D721Med (cell line): ENCODE results near the gene POLQ.

Source experiments
- DNase-seq: peaks from one replicate; pipeline ENCODE4 v3.0.0; 2011; ENCODE audit warnings: low spot score; ENCODE audit not compliant: insufficient read length
- FAIRE-seq: peaks from 2 replicates; lab custom pipeline; 2011; peaks lifted over from hg19 to GRCh38; lab: Jason Lieb, UNC
- TF ChIP-seq, protein P1 (sequence below): IDR thresholded peaks from 2 replicates; pipeline ENCODE4 v1.5.1; 2012; ENCODE audit warnings: mild to moderate bottlenecking, control low read depth; ENCODE audit not compliant: insufficient read depth; ENCODE audit errors: missing control alignments

POLQ gene

DNA sequence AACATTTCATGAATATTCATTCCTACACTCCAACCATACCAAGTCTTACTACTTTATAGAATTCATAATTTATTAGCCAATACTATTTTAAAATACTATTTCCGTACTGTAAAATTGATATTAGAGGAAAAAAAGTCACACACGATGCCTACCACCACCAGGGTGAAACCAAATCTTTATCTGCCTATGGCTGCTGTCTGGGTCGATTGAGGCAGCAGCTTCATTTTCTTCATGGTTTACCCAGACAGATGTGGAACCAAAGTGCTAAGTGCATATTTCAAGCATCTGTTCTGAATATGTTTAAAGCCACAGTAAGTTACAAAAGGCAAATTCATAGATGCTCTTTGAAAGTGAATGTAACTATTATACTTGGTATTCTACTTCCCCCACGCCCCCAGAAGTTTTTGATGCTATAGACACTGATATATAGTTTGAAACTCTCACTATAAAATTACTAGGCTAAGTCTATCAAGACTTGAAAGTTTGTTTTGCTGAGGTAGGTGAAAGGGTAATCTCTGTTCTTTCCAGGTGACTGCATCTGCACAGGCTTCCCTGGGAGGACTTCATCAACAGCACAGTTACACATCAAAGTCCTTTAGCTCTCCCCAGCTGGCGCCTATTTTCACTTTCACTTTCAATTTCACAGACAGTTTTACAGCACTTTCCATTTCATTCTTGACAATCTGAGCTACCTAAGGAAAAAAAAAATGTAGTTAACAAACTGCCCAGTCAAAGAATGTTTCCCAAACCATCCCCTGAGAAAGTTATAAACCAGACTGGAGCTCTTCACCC lies 113.9 kb downstream of the POLQ start:
- DNase-seq (no peak), FAIRE-seq (no peak)
- TF ChIP-seq, protein P1, sequence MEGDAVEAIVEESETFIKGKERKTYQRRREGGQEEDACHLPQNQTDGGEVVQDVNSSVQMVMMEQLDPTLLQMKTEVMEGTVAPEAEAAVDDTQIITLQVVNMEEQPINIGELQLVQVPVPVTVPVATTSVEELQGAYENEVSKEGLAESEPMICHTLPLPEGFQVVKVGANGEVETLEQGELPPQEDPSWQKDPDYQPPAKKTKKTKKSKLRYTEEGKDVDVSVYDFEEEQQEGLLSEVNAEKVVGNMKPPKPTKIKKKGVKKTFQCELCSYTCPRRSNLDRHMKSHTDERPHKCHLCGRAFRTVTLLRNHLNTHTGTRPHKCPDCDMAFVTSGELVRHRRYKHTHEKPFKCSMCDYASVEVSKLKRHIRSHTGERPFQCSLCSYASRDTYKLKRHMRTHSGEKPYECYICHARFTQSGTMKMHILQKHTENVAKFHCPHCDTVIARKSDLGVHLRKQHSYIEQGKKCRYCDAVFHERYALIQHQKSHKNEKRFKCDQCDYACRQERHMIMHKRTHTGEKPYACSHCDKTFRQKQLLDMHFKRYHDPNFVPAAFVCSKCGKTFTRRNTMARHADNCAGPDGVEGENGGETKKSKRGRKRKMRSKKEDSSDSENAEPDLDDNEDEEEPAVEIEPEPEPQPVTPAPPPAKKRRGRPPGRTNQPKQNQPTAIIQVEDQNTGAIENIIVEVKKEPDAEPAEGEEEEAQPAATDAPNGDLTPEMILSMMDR: no peak

DNA sequence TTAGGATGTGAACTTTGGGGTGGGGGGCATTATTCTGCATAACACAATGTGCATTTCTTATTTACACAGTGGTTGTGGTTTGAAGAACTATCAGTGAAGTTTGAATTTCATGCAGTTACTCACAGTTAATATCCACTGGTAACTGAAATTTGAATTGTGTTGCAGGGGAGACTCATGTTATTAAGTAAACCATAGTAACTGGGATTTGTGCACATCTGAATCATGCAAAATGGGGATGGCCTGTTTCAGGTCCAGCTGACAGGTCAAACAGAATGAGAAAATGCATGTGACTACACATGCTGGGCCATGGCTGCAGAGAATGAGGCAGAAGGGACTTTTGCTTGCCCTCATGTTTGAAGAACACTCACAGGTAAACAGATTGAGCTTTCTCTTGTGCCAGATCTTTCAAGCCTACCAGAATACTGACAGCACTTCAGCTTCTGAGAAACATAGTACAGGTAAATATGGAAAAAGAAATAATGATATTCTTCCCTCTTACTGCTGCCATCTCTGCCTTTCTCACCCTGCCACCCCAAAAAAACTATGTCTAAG lies 115.0 kb downstream of the POLQ start:
- DNase-seq: no peak
- TF ChIP-seq, protein P1: no peak
- FAIRE-seq: no peak

DNA sequence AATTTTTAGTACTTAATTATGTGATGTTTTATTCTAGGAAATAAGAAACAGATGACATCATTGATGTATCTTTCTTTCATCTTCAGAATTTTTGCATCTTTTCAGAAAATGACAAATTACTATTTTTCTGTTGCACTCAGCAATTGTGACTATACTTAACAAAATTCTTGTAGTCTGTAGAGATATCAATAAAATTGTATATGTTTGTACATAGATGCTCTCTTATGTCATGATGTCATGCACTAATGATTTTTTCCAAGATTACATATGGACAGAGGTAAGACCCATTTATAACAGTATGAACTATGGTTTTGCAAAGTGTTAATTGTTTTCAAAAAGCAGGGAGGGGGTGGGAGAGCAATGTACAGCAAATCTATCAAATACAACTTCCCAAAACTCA lies 121.2 kb downstream of the POLQ start:
- TF ChIP-seq, protein P1: no peak
- FAIRE-seq (no peak), DNase-seq (no peak)

DNA sequence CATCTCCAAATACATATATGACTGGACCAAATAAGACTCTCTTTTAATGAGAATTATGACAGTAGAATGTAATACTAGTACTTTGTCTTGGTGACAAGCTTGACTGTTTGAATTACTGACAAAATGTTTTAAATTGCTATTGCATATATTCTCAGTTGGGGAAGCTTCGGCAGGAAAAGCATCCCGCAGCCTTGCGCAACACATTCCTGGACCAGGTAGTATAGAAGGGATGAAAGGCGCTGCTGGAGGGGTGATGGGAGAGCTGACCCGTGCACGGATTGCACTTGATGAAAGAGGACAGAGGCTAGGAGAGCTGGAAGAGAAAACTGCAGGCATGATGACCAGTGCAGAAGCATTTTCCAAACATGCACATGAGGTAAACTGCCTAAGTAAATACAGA lies 127.6 kb downstream of the POLQ start:
- TF ChIP-seq, protein P1: no peak
- FAIRE-seq (no peak), DNase-seq (no peak)

DNA sequence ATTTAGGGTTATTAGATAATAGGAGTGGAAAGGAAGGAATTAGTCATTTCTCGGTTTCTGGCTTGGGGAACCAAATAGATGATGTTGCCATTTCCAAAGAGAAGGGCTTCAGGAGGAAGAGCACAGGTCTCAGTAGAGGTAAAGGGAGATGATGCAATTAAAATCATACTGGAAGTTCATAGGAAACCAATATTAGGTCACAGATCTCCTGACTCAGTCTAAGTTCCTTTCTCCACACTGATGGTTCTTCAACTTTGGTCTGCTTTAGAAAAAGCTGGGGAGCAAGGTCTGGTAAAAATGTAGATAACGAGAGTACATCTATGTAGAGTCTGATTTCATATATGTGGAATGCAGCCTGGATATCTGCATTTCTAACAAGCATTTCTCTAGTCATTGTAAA lies 130.9 kb downstream of the POLQ start:
- FAIRE-seq: no peak
- DNase-seq: no peak
- TF ChIP-seq, protein P1: no peak

DNA sequence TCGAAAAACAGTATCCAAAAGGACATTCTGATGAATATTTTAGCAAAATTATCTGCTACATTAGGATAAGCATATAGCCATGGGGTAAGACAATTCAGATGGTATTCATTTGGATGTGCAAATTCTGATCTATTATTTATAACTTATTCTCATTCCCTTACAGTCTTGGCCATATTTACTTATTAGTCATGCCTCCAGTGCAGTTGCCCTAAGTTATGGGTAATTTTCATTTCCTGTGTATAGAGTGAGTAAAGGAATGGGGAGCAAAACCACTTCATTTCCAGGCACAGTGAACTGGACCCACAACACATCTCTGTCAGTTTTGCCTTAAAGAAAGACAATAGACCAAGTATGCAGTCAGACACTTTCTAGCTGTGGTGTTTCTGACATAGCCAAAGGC lies 134.3 kb downstream of the POLQ start:
- TF ChIP-seq, protein P1: no peak
- no peak for FAIRE-seq
- no peak for DNase-seq

DNA sequence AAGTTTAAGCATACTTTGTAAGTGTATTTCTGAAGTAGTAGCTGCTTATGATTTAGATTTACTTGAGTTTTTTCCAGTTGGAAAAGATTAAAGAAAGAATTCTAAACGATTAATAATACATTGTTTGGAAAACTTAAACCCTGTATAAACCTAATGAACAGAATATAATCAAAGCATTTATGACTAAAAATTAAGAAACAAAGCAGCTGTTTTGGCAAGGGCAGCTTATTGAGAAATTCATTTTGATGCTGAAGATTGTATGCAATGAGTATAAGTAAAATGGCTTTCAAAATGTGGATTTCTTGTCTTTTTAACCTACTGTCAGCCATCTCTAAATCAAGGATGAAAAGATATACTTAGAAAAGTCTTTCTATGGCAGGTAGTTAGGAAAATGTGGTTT lies 140.2 kb downstream of the POLQ start:
- DNase-seq (no peak), FAIRE-seq (no peak)
- TF ChIP-seq, protein P1: no peak
